H1 (cell line): ENCODE results near the gene EGR1.

Experiments
- CHD2 ChIP-seq: IDR thresholded peaks from 2 replicates; pipeline ENCODE4 v1.6.1; 2012; ENCODE audit warnings: low read length, improper control_type of control experiment
- EGR1 ChIP-seq: IDR thresholded peaks from 2 replicates; pipeline ENCODE4 v1.6.1; 2011; ENCODE audit warnings: low read depth, low read length, borderline replicate concordance
- EZH2 ChIP-seq: fragments of 200-600 bp; sonication (generic); IDR thresholded peaks from 2 replicates; pipeline ENCODE4 v1.7.1; 2012; ENCODE audit warnings: low read depth, mild to moderate bottlenecking, moderate library complexity, low read length, inconsistent platforms; ENCODE audit not compliant: severe bottlenecking
- HDAC2 ChIP-seq, 2 experiments: fragments of 300-600 bp in 1 of 2; sonication (generic) in 1 of 2; IDR thresholded peaks; 2 replicates each; pipeline ENCODE4 v1.6.1; 2011 to 2012; ENCODE audit warnings: low read depth in 2 of 2, low read length in 2 of 2, mild to moderate bottlenecking in 2 of 2, moderate library complexity in 2 of 2, borderline replicate concordance in 1 of 2, inconsistent platforms in 1 of 2
- MAX ChIP-seq: IDR thresholded peaks from 2 replicates; pipeline ENCODE4 v1.6.1; 2012; ENCODE audit warnings: inconsistent platforms
- TCF12 ChIP-seq: IDR thresholded peaks from 2 replicates; pipeline ENCODE4 v1.6.1; 2011; ENCODE audit warnings: low read depth, mild to moderate bottlenecking, low read length
- TF ChIP-seq, protein P1 (sequence below), 3 experiments: IDR thresholded peaks; 1 replicate in 2 of 3; 2 replicates in 1 of 3; pipeline versions ENCODE4 v1.5.1 to v1.6.1; 2011; ENCODE audit warnings: low read length in 3 of 3, mild to moderate bottlenecking in 3 of 3, inconsistent platforms in 2 of 3, low read depth in 1 of 3, moderate library complexity in 1 of 3; ENCODE audit not compliant: insufficient read depth in 1 of 3; ENCODE audit errors: control extremely low read depth in 1 of 3

DNA sequence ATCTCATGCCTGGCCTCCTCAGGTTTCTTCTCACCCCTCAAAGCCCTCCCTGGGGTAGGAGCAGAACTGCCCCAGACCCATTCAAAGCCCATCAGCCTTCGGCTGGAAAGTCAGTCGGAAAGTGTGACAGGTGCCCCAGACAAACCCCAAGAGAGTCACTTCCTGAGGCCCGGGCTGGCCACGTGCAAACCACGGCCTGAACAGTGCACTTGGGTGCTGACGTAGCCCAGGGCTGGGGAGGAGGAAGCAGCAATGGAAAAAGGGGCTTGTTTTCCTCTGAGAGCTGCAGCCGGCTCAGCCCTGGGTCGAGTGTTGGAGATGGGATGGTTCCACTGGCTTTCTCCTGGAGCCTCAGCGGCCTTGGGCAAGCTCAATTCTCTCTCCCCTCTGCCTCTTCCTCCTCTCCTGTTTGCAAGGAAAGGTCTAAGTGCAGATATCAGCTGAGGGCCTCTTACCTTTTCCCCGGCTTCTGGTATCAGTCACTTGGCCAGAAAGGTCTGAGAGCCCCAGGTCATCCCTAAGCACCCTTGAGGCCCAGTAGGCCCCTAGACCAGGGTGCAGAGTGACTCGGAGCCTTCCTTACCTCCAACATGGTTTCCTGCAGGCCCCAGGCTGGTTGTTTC is 5.9 kb upstream of the EGR1 start:
- TF ChIP-seq, protein P1, sequence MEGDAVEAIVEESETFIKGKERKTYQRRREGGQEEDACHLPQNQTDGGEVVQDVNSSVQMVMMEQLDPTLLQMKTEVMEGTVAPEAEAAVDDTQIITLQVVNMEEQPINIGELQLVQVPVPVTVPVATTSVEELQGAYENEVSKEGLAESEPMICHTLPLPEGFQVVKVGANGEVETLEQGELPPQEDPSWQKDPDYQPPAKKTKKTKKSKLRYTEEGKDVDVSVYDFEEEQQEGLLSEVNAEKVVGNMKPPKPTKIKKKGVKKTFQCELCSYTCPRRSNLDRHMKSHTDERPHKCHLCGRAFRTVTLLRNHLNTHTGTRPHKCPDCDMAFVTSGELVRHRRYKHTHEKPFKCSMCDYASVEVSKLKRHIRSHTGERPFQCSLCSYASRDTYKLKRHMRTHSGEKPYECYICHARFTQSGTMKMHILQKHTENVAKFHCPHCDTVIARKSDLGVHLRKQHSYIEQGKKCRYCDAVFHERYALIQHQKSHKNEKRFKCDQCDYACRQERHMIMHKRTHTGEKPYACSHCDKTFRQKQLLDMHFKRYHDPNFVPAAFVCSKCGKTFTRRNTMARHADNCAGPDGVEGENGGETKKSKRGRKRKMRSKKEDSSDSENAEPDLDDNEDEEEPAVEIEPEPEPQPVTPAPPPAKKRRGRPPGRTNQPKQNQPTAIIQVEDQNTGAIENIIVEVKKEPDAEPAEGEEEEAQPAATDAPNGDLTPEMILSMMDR (IDR thresholded peaks at IDR 0.05; ENCODE audit: control extremely low read depth in 1 of 3, insufficient read depth in 1 of 3, low read depth in 1 of 3, low read length in 3 of 3) = no peak
- no peak for TF ChIP-seq CHD2
- no peak for TF ChIP-seq EGR1
- TF ChIP-seq EZH2 = no peak
- no peak for TF ChIP-seq TCF12
- TF ChIP-seq MAX = no peak
- TF ChIP-seq HDAC2 (IDR thresholded peaks at IDR 0.05; ENCODE audit: borderline replicate concordance in 1 of 2, low read depth in 2 of 2, low read length in 2 of 2) = no peak
